GM19328 (cell line): Measurements from ENCODE around the gene LHFPL3.
A peak's percentile ranks its signal among the peaks of the same experiment; 100 is the strongest.

Experiments used
- ATAC-seq: cut with Tn5 transposase; IDR thresholded peaks from one replicate; pipeline ENCODE4 v1.9.1; 2021; ENCODE audit warnings: mild to moderate bottlenecking, moderate library complexity; ENCODE audit not compliant: unreplicated experiment

Gene LHFPL3

DNA sequence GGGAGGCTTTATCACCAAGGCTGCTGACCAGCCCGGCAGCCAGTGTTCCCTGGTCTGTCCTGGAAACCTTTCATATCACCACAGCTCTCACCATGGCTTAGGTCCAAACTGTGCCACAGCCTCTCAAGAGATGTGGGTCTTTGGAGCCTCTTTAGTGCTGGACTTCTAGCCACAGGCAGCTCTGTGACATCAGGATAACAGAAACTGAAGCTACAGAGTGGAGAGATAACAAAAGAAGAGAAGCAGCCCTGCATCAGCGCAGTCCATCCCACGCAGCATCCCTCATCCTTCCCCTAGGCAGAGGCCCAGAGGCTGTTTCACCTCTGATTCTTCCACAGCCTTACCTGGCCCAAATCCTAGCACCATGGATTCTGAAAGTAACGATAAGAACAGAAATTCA is 497.7 kb downstream of the LHFPL3 start:
- no peak for ATAC-seq

DNA sequence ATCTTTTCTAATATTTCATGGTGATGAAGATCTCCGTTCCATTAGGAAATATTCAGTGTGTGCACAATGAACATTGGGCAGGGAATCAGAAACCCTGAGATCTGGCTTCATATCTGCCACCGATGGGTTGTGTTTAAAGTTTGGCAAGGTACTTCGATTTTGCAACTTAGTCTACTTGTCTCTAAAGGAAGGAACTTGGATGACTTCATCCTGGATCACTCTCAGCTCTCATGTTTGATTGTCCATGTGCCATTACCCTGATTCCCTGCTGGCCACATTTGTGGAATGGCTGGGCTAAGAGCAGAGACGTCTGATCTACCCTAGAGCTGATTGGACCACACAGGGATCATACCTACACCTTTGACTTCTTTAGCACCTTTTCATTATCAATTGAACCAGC is 508.6 kb downstream of the LHFPL3 start:
- no peak for ATAC-seq

DNA sequence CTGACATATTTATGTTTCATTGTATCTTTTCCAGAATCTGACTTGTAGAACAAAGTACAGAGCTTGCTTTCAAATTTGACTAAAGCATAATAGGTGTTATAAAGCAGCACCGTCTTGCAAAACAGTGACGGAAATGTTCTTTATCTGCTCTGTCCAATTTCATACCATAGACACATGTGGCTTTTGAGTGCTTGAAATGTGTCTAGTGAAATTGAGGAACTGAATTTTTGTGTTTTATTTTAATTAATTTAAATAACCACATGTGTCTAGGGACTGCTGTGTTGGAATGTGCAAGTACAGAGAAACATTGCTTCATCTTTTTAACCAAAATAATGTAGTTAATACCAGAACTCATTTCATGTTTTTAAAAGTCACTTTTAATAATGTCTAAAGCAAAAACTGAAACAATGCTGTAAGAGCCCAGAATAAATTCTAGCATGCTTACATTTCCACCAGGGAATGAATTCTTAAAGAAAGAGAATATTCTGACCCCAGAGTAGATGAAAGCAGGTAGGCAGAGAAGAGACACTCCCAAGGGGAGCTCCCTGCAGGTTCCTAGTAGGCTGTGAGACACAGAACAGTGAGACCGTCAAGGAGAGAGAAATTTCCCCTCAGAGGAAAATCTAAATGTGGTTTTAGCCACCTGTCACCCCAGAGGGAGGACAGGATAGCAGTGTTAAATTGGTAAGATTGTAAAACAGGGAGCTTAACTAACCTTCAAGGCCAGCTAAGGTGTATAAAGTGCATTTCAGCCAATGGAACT is 510.3 kb downstream of the LHFPL3 start:
- ATAC-seq: no peak

DNA sequence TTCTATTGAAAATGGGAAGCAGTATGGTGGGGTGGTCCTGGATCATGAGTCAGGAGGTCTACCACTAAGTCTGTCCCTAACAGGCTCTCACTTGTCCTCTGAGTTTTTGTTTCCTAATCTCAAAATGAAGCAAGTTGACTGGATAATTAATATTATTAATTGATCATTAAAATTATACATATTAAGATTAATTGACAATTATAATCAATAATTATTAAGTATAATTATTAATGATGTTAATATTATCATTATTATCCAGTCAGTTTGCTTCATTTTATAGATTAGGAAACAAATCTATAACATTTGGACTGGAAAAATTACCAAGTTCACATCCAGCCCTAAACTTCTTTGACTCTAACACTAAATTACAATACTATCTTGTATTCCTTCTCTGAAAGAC is 511.4 kb downstream of the LHFPL3 start:
- no peak for ATAC-seq

DNA sequence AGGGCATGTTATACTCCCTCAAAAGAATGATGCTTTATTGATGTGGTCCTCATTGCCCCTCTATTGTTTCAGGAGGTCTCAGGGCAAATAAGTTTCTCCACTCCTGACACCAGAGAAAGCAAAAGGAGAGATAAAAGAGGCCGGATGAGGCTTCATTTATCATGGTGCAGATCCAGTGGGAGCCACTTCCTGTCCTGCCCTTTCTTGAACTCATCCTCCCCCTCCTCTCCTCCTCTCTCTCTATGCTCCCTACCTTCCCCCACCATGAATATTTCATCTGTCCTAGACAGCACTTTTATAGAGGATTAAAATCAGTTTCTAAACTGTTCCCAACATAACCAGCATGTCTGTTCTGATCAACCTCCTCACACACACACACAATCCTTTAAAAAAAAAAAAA is 513.4 kb downstream of the LHFPL3 start:
- no peak for ATAC-seq

DNA sequence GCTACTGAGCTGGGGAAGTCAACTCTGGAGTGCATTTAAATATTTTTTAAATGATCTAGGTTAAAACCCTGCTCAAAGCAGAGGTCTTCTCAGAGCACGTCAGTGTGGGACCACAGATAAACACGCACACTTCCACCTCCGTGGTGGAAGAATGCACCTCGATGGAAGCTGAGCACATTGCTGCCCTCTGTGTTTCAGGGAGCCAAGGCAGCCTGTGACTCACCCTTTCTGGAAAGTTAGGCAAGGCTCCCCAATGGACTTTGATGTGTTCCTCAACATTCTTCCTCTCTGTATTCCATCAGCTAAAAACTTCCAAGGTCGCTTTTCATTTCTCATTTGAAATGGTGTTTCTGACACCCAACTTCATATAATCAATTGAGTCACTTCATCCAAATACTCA is 514.8 kb downstream of the LHFPL3 start:
- no peak for ATAC-seq

DNA sequence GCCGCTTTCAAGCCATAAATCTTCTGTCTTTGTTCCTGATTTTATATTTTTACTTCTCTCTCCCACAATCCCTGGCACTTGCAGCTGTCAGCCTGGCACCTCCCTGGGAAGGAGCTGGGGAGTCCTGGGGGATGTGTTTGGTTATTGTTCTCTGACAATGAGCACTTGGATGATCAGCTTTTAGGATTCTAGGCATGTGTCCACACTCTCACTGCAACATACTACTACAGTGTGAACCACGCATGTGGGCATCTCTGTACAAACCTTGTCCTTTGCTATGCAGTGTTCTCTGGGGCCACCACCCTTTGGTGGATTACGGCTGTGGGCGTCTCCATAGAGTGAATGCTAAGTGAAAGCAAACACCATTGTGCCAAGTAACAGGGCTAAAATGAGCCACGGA is 517.2 kb downstream of the LHFPL3 start:
- no peak for ATAC-seq

DNA sequence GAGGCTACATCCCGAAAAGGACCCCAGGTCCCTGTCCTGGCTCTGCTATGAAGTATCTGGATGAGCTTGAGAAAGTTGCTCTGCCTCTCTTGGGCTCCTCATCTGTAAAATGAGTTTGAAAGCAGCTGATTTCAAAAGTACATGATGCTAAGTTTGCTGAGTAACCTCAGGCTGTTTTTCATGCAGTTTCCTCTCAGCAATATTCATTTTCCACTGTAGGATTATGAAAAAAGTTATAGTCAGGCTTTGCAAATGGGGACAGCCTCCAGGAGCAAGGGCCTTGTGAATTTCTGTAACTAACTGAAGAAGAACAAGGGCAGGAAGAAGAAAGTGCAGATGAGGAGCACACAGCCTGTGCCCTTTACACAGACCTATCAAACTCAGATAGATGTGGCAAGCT is 518.3 kb downstream of the LHFPL3 start:
- ATAC-seq: no peak

DNA sequence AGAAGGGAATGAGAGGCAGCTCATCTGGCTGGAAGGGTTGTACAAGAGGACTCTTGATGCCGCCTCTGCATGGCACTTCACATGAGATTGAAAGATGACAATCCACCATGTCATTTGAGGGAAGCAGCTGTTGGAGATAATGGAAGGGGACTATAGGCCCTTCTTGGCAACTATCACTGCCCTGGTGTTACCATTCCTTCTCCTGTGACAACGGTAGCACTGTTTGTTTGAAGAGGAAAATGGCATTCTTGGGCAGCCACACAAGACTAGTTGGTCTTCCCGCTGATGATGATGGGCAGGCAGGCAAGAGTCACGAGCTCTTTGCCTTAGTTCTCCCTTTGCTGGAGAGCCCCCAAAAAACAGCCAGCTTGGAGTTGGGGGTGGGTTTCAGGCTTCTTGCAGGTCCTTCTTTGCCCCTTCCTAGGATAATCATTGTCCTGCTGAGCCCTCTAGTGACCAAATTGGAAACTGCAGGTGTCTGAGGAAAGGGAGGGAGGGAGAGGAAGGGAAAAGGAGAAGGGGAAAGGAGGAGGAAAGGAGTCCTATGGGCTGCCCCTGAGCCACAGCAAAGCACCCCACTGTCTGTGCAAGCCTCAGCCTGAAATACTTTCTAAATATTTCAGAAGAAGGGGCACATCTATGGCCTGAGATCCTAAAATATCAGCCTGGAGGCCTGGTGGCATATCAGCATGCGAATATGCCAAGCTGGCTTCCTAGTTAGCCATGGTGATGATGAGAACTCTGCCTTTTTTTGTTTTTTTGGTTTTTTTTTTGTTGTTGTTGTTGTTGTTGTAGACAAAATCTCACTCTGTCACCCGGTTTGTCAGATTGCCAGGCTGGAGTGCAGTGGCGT is 520.0 kb downstream of the LHFPL3 start:
- ATAC-seq: no peak

DNA sequence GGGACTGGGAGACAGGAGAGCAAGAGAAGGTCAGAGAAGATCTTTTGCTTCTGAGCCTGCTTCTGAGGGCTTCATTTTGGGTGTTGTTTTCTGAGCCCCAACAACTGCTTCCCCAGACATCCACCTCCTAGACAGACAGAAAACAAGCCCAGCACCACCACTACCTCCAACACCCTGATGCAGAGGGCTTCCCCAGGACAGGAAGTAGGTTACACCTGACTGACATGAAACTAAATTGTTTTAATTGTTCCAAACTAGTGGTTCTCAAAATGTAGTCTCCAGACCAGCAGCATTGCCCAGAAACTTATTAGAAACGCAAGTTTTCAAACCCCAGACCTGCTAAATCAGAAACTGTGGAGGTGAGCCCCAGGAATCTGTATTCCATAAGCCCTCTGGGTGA is 522.0 kb downstream of the LHFPL3 start:
- no peak for ATAC-seq

DNA sequence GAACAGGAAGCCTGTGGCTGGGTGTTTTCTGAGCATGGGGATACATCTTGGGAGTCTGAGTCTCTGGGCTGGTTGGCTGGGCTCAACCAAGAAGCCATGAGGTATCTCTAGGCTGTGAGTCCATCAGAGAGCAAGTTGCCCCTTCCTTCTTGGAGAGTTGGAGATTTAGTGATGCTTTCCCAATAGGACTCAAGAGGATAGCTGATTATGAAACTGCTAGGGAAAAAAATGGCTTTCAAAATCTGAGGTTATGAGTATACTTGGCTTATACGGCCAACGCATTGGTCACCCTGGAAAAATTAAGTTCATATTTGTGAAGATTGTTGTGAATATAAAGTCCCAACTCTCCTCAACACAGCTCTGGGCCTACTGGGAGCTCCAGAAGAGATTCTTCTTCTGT is 522.9 kb downstream of the LHFPL3 start:
- no peak for ATAC-seq

DNA sequence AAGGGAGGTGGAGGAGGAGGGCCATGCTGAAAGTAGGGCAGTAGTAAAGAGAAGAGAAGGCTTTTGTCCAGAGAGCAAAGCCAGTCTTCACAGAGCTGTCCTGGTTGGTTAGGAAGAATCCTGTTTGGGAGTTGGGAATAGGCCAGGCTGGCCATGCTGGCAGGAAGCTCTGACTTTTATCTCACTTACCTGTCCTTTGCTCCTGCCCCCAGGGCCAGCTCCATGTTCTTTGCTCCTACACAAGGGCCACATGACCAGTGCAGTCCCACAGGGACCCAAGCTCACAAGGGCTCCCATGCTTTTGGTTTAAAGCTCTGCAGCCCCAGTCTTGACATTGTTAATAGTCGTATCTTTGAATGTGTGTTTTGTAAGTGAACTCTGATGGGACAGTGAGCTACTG is 524.0 kb downstream of the LHFPL3 start:
- ATAC-seq: no peak

DNA sequence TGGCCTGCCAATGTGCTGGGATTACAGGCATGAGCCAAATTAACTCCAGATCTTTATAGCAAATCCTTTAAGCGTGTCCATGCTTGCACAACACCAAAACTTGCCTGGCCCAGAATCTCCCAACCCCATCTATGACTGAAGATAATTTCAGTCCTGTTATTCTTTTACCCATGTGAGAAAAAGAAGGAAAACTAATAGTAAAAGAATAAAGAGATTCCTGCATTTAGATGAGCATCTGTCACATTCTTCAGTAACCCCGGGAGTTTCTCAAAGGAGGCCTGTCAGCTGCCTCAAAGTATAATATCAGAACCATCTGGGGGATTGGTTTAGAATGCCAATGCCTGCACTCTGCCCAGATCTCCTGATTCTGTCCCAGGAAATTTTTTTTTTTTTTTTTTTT is 527.5 kb downstream of the LHFPL3 start:
- no peak for ATAC-seq

DNA sequence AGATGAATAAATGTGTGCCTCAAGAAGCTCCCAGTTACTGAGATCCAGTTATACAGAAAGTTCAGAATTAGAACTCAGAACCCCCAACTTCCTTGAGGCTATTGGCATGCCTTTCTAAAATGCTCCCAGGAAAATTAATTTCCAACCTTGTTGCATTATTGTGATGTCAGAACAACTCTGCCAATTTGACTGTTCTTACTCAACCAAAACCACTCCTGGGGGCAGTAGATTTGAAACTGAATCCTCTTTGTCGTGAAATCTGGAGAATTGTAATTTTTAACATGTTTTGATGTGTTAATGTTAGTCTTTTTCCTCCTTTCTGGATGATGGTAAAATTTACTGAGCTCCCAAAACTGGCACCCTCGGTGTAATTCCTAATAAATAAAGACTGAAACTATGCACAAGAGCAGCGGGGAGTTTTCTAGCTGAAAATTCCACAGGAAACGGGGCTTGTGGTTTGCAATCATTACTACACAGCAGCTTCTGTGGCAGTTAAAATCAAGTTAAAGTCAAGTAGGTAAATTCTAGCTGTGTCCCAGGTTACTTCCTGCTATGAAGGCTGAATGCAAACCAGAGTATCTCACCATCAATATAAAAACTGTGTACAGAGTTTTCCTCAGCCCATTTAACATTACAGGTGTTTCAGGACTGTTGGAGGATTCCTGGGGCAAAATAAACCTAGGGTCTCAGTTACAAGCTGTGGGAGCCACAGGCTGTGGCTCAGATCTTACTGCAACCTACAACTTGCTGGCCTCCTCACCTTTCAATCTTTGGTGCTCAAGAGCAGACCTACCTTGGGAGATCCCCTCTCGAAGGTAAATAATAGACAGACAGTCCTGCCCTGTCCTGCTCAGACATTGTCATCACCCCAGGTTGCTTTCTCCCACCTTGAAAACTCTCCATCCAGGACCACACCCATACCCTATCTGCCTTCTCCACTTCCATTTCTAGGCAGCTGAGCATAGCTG is 529.3 kb downstream of the LHFPL3 start:
- ATAC-seq: peak; percentile 55

DNA sequence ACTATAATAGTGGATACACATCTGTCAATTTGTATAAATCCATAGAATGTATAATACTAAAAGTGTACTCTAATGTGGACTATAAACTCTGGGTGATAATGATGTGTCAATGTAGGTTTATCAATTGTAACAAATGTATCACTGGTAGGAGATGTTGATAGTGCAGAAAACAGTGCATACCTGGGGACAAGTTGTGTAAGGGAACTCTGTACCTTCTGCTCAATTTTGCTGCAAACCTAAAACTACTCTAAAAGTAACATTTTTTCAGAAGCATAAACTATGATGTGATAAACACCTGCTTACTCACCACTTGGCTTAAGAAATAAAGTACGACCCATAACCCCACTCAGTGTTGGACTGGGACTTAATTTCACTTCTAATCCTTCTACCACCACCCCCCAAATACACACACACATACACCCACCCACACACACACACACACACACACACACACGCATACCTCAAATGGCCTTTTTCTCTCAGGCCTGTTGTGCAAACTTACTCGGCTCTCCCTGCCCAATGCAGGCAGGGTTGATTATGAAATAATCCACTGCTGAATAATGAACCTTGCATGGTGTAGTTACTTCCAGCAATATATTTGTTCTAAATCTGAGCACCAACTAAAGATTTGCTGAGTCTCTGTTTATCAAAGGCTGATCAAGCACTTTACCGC is 531.5 kb downstream of the LHFPL3 start:
- no peak for ATAC-seq

DNA sequence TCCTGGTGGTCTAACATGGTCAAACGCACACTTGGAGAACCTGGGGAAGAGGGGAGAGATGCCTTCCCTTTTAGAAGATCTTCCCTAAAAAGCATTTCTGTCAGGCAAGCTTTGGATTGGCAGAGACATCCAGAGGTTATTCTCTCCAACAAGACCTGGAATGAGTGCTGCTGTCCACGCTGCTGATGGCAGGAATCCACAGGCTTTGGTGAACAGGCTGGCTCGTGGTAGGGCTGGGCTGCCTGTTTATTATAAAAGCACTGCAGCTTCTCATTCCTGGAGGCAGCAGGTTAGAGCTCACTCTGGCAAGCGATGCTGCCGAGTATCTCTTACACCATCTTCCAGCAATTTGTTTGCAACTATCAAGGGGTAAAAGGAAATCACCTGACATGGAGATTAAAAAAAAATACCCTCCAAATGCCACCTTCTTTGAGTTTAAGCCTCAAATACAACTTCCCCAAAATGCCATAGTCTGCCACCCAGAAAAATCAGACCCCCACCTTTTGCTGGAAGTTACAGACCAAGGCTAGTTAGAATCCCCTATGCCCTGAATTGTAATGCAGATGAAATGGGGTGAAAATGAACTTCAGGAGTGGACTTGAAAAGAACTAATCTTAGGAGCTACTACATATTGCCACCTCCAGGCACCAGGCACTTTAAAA is 533.5 kb downstream of the LHFPL3 start:
- ATAC-seq: no peak

DNA sequence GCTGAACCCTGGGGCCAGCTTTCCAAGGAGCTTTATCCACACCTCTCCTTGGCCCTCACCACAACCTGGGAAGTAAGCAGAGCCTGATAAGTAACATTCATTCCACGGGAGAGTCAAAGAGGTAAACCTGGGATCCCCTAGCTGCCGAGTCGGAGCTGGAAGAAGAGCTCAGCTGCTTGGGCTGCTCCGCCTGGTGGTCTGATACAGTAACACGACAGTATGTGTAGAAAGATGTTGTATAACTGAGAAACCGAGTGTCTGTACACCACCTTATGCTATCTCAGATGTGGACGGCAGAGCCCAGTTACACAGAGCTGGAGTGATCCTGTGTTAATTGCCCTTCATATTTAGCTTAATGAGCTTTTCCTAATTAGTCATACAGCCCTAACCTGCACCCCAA is 534.3 kb downstream of the LHFPL3 start:
- no peak for ATAC-seq

DNA sequence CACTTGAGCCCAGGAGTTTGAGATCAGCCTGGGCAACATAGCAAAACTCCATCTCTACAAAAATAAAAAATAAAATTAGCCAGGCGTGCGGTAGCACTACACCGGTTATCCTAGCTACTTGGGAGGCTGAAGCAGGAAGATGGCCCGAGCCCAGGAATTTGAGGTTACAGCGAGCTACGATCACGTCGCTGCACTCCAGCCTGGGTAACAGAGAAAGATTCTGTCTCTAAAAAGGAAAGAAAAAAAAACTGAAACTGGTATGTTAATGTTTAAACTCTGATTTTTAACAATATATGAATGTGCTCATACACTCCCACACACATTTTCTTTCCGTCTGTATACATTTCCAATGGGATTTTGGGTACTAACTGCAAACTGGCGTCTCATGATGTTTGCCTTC is 545.0 kb downstream of the LHFPL3 start:
- ATAC-seq: no peak

DNA sequence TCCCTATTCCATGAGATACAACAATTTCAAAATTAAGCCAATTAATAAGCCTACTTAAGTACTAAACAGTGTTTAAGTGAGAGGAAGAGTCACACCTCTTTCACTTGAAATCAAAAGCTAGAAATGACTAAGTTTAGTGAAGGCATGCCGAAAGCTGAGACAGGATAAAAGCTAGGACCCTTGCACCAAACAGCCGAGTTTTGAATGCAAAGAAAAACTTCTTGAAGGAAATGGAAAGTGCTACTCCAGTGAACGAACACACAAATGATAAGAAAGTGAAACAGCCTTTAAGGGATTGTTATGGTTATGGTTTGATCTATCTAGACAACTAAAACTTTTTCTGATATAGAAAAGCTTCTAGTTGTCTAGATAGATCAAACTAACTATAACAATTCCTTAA is 550.2 kb downstream of the LHFPL3 start:
- peak; percentile 87 for ATAC-seq

DNA sequence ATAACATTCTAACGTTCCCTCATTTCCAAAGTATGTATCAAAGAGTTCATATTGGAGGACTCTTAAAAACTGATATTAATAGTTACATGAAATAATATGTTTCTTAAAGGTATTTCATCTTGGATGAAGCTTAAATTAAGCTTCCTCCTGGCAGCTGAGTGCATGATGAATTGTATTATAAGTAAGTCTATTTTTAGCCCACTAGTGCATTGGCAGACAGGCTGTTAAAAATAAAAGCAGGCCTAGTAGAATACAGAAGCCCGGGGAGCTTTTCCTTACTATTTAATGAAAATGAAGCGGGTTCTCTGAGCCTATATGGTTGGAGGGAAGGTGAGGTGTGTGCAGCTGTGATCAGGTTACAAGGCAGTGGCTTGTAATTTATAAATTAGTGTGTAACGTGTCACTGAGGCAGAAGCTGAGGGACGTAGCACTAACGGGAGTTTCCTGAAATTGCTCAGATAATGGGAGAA is 554.9 kb downstream of the LHFPL3 start:
- ATAC-seq: no peak
